HG03432 (cell line): ENCODE data around the gene LDB1.

ENCODE experiments used
- ATAC-seq: cut with Tn5 transposase; IDR thresholded peaks from one replicate; pipeline ENCODE4 v1.9.1; 2021; ENCODE audit warnings: mild to moderate bottlenecking, moderate library complexity; ENCODE audit not compliant: unreplicated experiment

The LDB1 gene, protein sequence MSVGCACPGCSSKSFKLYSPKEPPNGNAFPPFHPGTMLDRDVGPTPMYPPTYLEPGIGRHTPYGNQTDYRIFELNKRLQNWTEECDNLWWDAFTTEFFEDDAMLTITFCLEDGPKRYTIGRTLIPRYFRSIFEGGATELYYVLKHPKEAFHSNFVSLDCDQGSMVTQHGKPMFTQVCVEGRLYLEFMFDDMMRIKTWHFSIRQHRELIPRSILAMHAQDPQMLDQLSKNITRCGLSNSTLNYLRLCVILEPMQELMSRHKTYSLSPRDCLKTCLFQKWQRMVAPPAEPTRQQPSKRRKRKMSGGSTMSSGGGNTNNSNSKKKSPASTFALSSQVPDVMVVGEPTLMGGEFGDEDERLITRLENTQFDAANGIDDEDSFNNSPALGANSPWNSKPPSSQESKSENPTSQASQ

DNA sequence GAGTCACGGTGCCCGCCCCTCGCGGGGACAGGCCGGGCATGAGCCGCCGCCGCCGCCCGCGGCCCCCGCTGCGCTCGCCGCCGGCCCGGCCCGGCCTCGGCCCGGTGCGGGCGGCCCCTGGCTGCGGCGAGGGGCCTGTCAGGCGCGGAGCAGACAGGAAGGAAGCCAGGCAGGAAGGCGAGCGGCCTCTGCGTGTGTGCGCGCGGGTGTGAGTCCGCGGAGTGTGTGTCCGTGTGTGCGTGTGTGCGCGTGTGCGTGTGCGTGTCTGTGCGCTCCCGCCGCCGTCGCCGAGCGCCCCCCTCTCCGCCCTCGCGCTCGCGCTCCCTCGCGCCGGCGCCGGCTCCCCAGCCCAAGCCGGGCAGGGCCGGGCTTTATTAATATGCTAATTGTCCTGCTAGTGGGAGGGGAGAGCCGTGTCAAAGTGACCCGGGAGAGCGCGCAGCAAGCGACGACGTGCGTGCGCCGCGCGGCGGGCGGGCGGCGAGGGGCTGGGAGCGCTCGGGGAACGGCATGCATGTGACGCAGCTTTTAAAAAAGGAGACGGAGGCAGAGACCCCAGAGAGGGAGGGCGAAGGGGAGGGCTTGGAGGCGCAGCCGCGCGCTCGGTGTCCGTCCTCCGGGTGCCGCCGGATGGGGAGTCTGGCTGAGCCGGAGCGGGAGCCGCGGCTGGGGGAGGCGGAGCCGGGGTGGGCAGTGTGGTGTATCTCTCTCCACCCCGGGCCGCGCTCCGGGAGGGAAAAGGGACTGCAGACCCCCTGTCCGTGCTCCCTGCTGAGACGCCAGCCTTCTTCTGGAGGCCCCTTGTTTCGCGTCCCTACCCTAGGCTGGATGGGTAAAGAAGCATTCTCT is at the start of gene LDB1:
Gene LDB1 (minus strand): TSS at position 227 of the 849 bp plus-strand sequence. CDS start 258 bp downstream, outside the sequence.
- peak; percentile 60 for ATAC-seq

DNA sequence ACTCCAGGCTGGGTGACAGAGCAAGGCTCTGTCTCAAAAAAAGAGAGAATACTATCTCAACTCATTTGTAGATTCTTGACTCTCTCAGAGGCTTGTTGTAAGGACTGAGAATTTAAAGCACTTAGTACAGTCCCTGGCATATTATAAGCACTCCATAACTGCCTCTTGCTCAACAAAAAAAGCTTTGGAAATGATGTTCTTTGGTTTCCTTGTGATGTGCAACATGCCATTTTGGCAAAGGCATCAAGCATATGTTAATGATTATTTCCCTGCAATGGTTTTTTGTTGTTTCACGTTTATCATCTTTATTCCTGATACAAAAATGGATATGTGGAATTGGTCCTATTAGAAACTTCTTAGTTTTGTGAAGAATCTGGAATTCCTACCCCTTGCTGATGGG is 47.7 kb upstream of the LDB1 start:
- ATAC-seq, result no peak

- ATAC-seq, result no peak
These were observed 43.3 kb upstream of the LDB1 start for GRCh38 chr10:102163342-102163989.

DNA sequence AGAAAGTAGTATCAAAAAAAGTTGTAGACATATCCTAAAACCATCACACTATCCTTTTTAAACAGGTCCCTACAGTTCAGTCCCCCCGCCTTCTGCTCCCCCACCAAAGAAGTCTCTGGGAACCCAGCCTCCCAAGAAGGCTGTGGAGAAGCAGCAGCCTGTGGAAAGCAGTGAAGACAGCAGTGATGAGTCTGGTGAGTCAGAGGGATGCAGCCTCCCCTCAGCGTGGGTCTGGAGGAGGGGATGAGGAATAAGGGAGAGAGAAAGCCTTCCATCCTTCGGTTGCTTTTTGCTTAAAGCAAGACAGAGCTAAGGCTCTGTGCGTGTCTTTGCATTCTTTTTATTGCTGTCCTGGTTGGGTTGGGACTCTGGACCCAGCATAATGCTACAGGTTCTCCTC is 39.7 kb upstream of the LDB1 start:
- no peak for ATAC-seq

- ATAC-seq, result no peak
These were observed 39.0 kb upstream of the LDB1 start for GRCh38 chr10:102159051-102159597.

DNA sequence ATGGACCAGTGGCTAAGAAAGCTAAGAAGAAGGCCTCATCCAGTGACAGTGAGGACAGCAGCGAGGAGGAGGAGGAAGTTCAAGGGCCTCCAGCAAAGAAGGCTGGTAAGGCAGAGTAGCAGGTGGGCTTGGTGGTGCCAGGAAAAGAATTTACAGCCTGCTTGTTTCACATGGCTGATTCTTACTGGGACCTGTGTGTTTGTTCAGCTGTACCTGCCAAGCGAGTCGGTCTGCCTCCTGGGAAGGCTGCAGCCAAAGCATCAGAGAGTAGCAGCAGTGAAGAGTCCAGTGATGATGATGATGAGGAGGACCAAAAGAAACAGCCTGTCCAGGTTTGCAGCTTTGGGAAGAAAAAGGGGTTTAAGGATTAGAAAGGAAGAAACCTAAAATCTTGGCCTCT is 37.1 kb upstream of the LDB1 start:
- no peak for ATAC-seq

GRCh38 chr10:102154466-102155116 is 34.4 kb upstream of the LDB1 start:
- ATAC-seq, result no peak

DNA sequence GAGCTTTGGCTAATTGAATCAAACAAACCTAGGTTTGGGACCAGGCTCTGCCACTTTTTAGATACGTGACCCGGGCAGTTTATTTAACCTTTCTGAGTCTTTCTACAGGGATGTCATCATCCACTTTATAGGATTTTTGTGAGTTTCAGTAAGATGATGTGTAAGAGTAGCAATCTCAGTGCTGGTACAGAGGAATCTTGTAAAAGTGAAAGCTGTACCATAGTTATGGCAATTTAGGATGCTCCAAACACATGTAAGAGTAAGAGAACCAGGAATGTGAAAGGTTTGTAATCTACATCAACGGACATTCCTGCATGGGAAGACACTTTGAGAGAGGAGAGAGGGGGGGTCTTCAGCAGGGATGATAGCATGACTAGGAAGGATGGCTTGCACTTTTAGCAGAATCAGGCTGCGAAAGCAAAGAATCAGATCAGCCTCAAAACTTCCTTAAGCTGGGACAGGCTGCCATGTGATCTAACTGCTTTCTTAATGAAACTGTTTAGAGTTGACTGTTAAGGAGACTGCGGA is 33.0 kb upstream of the LDB1 start:
- ATAC-seq, result no peak

GRCh38 chr10:102152545-102152890 is 32.4 kb upstream of the LDB1 start:
- peak; percentile 14 for ATAC-seq

DNA sequence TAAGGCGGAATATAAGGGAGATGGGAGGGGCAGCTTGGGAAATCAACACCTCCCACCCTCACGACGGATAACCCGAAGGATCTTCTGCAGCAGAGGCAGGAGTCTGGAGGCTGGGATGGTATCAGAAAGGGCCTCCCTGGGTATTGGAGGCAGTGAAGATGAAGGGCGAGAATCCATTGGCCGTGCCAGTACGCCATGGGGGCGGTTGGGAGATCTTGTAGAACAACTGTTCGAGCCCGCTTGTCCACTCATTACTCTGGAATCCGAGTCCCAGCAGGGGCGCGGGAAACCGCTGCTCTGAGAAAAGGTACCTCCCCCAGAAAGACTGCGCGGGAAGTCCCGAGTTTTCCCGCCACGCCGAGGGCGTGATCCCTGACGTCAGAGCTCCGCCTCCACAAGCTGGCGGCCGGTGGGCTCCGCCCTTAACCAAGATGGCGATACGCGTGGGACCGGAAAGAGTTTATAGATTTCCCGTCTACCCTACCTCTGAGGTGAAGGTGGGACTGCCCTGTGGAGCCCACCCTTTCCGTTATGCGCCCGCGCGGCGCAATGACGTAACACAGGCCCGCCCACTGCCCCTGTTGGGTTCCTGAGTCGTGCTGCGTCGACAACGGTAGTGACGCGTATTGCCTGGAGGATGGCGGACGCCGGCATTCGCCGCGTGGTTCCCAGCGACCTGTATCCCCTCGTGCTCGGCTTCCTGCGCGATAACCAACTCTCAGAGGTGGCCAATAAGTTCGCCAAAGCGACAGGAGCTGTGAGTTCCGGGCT is 31.8 kb upstream of the LDB1 start, which contains the start of gene NOLC1:
Gene NOLC1 (plus strand): TSS at position 616 of the 771 bp plus-strand sequence. CDS start 22 bp downstream, at position 638.
- peak; percentile 92 for ATAC-seq

DNA sequence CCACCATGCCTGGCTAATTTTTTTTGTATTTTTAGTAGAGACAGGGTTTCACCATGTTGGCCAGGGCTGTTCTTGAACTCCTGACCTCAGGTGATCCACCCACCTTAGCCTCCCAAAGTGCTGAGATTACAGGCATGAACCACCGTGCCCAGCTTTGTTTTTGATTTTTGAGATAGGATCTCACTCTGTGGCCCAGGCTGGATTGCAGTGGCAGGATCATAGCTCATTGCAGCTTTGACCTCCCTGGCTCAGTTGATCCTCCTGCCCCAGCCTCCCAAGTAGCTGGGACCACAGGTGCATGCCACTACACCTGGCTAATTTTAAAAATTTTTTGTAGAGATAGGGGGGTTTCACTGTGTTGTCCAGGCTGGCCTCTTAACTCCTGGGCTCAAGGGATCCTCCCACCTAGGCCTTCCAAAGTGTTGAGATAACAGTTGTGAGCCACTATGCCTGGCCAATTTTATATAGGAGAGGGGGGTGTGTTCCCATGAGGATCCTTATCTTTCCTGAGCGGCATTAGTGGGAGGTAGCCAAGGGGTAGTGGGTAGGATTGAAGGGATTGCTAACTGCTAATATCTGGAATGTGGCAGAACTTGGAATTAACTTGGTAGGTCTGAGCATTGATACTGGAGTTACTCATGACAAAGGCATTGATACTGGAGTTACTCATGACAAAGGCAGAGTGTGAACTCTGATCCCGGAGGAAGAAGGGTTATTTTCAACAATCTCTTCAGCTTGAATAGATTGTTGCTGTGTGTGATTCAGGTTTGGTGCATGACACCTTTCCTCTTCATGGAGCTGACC is 31.0 kb upstream of the LDB1 start:
- no peak for ATAC-seq

GRCh38 chr10:102148275-102148674 is 28.1 kb upstream of the LDB1 start:
- ATAC-seq, result no peak

DNA sequence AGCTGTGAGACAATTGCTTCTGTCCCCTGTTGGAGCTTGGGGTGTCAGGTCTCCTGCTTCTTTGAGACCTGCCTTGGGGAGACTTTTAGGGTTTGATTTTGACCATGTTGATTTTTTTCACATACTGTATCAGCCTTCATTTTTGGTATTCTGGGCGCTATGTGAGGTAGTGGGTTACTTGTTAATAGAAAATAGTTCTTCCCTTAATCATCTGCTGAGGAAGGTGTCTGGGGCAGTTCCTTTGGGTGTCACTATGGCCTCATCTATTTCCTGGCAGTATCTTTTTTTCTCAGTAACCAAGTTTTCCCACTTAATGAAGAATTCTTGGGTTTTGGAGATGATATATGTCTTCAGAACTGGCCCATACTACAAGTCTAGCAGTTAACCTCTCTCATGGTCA is 27.4 kb upstream of the LDB1 start:
- ATAC-seq, result no peak

- no peak for ATAC-seq
These were observed 26.8 kb upstream of the LDB1 start for GRCh38 chr10:102146971-102147428.

- no peak for ATAC-seq
These were observed 21.5 kb upstream of the LDB1 start for GRCh38 chr10:102141583-102142107.

- ATAC-seq, result no peak
These were observed 20.9 kb upstream of the LDB1 start for GRCh38 chr10:102140913-102141540.

- ATAC-seq, result no peak
These were observed 20.1 kb upstream of the LDB1 start for GRCh38 chr10:102140218-102140617.
